ENCODE results near the gene GRB10.

The GRB10 gene

GRCh38 chr7:50687575-50688225, 95.0 kb downstream of the GRB10 start:
- no peak for DNase-seq

DNA sequence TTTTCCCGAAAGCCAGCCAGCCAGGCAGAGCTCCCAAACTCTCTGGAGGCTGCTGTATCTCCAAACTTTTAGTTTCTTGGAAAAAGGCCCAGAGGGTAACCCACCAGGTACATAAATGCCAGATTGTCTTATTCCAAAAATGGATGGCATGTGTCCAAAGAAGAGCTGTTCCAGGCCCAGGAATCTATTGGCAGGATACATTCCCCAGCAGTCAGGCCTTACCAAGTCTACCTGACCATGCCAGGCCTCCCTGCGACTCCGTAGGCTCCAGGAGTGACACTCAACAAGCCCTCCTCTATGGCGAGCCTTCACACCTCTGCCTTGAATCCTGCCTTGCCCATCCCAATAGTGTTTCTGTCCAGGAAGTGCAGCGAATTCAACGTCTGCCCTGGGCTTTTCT, 95.6 kb downstream of the GRB10 start:
- no peak for DNase-seq

- no peak for DNase-seq
Observed at GRCh38 chr7:50685135-50686065, 97.3 kb downstream of the GRB10 start.

GRCh38 chr7:50684713-50685075, 98.0 kb downstream of the GRB10 start:
- DNase-seq, result no peak

- no peak for DNase-seq
Observed at GRCh38 chr7:50684011-50684712, 98.5 kb downstream of the GRB10 start.

DNA sequence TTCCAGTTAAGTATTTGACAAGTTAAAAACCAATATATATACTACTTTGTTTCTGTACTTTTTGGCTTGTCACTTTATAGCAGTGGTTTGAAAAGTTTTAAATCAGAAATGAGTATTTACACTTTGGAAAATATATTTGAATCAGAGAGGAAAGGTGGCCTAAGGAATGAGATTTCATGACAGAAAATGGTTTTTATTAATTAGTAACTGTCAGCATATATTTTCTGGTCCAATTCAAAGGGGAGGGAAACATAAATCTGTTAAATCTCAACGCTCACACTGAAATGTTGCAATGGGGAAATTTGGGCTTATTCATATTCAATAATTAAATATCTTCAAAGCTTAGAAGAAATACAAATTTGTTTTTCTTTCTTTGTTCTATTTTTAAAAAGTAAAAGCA, 100.1 kb downstream of the GRB10 start:
- DNase-seq, result no peak

GRCh38 chr7:50682079-50682478, 100.6 kb downstream of the GRB10 start:
- no peak for DNase-seq

DNA sequence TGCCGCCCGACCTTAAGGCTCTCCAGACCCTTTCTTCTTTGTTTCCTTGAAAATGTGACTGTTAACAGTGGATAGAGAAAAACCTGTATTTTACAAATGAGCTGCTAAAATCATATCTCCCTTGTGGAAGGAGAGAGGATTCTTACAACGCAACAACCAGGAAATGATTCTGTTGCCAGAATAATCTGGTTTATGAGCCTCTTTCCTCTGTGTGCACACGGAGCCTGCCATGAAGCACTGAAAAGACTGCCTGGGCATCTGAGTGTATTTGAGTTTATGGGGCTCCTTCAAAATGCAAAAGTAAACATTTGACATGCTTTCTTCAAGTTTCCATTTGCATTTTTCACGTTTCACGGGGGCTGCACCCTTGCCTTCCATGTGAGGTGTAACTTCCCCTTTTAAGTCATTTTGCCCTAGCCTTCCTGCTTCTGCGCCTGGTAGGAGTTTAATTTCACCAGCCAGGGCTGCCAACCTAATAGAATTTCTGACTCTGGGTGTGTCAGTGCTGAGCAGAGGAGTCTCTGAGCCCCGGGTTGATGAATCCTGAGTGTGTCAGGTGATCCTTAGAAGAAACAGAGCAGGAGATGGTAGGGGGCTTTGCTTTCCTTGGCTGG, 101.2 kb downstream of the GRB10 start:
- no peak for DNase-seq

DNA sequence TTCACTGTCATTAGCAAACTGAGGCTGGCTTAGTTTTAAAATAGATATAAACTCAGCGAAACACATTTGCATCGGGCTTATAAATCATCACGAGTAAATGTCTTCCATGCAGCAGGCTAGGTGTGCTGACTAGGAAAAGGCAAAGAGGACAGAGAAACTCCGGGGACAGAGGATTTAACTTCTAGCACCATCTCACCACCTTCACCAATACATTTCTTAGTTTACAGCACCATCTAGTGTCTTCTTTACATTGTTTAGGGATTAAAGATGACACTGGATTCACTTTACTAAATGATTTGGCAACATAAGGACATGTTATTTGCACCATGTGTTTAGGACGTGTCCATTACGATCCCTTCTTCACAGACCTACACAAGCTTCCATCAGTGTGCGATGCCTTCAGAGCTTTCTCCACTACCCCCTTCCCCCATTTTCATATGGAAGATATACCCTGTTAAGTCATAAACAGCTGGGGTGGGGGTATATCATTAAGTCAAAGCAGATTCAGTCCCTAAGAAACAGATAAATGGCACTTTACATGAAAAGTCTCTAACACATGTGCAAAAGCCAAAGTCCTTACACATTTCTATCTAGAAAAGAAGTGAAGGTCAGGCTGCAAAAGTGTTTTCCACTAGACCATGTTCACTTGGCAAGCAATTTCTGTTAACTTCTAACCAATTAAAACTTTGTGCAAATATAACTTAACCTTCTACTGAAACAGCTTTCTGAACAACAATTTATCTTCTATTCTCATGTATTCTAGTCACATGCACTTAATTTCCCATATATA, 103.3 kb downstream of the GRB10 start:
- DNase-seq, result peak; percentile 40 to 60

- DNase-seq, result no peak
Observed at GRCh38 chr7:50678586-50678985, 104.1 kb downstream of the GRB10 start.

DNA sequence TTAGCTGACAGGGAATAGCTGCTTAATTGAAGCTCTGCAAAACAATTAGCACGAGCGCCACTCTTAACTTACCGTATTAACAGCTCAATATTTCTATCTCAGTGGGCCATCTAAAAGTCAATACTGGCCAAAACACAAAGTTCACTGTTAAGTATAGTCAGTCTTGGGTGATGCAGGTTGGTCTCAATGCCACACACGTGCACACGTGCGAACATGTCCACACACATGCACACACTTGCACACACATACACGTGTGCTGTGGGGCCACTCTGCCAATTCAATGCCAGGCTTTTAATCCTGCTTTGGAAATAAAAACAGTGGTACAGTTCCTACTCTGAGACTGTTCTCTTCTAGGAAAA, 105.1 kb downstream of the GRB10 start:
- no peak for DNase-seq

- no peak for DNase-seq
Observed at GRCh38 chr7:50676740-50677637, 105.7 kb downstream of the GRB10 start.

GRCh38 chr7:50676079-50676478, 106.6 kb downstream of the GRB10 start:
- DNase-seq, result no peak

DNA sequence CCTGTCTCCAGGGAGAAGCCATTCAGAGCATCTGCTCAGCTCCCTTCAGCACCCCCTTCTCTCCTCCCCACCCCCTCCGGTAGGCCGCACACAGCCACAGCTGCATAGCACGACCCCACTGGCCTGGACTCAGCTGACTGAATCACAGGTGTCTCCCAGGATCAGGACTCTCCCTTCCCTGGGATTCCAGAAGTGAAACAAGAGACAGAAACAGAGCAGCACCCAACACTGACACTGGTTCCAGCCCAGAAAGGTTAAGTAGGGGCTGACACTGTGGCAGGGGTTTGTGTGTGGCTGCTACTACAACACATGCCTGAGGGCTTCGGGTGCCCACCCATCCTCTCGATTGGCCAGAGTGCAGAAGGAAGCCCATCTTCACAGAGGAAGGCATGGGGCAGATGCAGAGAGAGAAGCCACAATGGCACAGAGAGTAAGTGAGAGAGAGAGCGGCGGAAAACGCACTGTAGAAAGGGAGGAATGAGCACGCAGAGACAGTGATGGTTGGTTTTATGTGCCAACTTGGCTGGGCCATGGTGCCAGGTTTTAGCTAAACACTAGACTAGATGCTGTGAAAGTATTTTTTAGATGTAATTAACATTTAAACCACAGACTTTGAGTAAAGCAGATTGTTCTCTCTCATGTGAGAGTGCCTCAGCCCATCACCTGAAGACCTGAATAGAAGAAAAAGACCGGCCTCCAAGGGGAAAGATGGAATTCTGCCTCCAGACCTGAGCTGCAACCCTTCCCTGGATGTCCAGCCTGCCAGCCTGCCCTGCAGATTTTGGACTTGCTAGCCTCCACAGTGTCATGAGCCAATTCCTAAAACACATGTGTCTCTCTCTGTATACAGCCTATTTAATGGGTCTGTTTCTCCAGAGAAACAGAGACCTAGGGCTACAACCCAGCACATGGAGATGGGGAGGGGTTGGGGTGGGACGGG, 107.5 kb downstream of the GRB10 start:
- no peak for DNase-seq

- no peak for DNase-seq
Observed at GRCh38 chr7:50674299-50674698, 108.4 kb downstream of the GRB10 start.

GRCh38 chr7:50673096-50673495, 109.6 kb downstream of the GRB10 start:
- no peak for DNase-seq

GRCh38 chr7:50672045-50672444, 110.7 kb downstream of the GRB10 start:
- no peak for DNase-seq

- DNase-seq, result no peak
Observed at GRCh38 chr7:50671386-50671785, 111.3 kb downstream of the GRB10 start.

GRCh38 chr7:50669890-50670289, 112.8 kb downstream of the GRB10 start:
- DNase-seq, result no peak

DNA sequence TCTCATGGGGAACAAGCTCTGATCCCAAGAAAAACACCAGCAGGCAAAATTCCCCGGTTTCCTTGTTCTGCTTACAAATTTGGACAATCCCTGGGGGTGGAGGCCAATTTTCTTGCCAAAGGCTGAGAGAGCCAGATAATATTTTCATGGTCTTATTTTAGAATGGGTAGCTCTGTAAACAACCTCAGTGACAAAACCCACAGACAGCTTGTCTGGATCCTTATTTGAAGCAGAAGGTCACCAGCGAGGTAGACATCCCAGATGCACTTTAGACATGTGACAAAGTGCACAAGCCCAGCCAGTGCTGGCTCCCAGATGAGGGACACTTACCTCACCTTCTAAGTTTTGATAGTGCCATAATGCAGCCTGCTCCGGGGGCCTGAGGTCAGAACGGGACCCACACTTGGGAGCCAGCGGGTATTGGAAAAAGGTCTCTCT, 114.9 kb downstream of the GRB10 start:
- DNase-seq, result no peak

All from inflammatory macrophage treated with lipopolysaccharide for 1 hour (primary cell).